Neural progenitor cell (in vitro differentiated cells): ENCODE measurements around the gene SLC35E3.

Experiments used
- CTCF ChIP-seq: fragments of 200-600 bp; sonication (generic); IDR thresholded peaks from 2 replicates; pipeline ENCODE4 v1.5.1; 2017; ENCODE audit warnings: antibody characterized with exemption, mild to moderate bottlenecking
- EZH2phosphoT487 ChIP-seq: fragments of 200-600 bp; sonication (generic); IDR thresholded peaks from 2 replicates; pipeline ENCODE4 v1.6.1; 2017; ENCODE audit warnings: antibody characterized with exemption

GRCh38 chr12:68745904-68746571, at the start of gene SLC35E3:
- TF ChIP-seq CTCF (no peak), EZH2phosphoT487 (no peak)
